Liver (tissue), 9 donors: Measurements from ENCODE around the gene DTX4. TPM values are rescaled to one million over a fixed set of nuclear protein-coding genes. Genes with fewer than 3 reads are reported as not detected.

Source experiments
- DNase-seq: peaks from one replicate; pipeline ENCODE4 v3.0.0-alpha.2; 2017; ENCODE audit warnings: low spot score
- H3K27ac ChIP-seq, 2 donors: one replicate each; pipeline ENCODE4 v1.7.0; 2013; ENCODE audit warnings: inconsistent platforms in 2 of 2, low read length in 2 of 2, control low read depth in 1 of 2, low read depth in 1 of 2, mild to moderate bottlenecking in 1 of 2
- H3K27me3 ChIP-seq, 4 donors: one replicate each; pipeline versions ENCODE4 v1.6.1 to v1.7.0; 2013; ENCODE audit warnings: low read length in 3 of 4, inconsistent platforms in 1 of 4, mild to moderate bottlenecking in 1 of 4, moderate library complexity in 1 of 4; ENCODE audit not compliant: control insufficient read depth in 4 of 4, insufficient read depth in 4 of 4
- H3K36me3 ChIP-seq, 4 donors: one replicate each; pipeline versions ENCODE4 v1.6.1 to v1.7.0; 2013; ENCODE audit warnings: low read length in 3 of 4, mild to moderate bottlenecking in 3 of 4, low read depth in 1 of 4, moderate library complexity in 1 of 4; ENCODE audit not compliant: control insufficient read depth in 4 of 4, insufficient read depth in 3 of 4
- H3K4me1 ChIP-seq, 4 donors: one replicate each; pipeline versions ENCODE4 v1.6.1 to v1.7.0; 2013; ENCODE audit warnings: low read length in 3 of 4, mild to moderate bottlenecking in 3 of 4, moderate library complexity in 1 of 4; ENCODE audit not compliant: control insufficient read depth in 4 of 4, insufficient read depth in 4 of 4
- H3K4me3 ChIP-seq, 3 donors: one replicate each; pipeline versions ENCODE4 v1.6.1 to v1.7.0; 2013; ENCODE audit warnings: low read length in 3 of 3, control low read depth in 1 of 3, low read depth in 1 of 3, mild to moderate bottlenecking in 1 of 3
- H3K9ac ChIP-seq, 2 donors: one replicate each; pipeline ENCODE4 v1.7.0; 2013; ENCODE audit warnings: low read length in 2 of 2, mild to moderate bottlenecking in 2 of 2, moderate library complexity in 2 of 2, control low read depth in 1 of 2, low read depth in 1 of 2
- H3K9me3 ChIP-seq, 4 donors: one replicate each; pipeline versions ENCODE4 v1.6.1 to v1.7.0; 2013; ENCODE audit warnings: low read length in 3 of 4; ENCODE audit not compliant: control insufficient read depth in 4 of 4
- ATF3 ChIP-seq: IDR thresholded peaks from 2 replicates; pipeline ENCODE4 v1.6.1; 2016; ENCODE audit warnings: antibody characterized with exemption
- FOXA2 ChIP-seq: IDR thresholded peaks from 2 replicates; pipeline ENCODE4 v1.6.1; 2016; ENCODE audit warnings: antibody characterized with exemption
- GABPA ChIP-seq, 2 donors: IDR thresholded peaks in 1 of 2; conservative IDR thresholded peaks in 1 of 2; 2 replicates each; pipeline ENCODE4 v1.6.1; 2016; ENCODE audit warnings: antibody characterized with exemption in 2 of 2, mild to moderate bottlenecking in 1 of 2, moderate library complexity in 1 of 2
- HNF4A ChIP-seq, 2 donors: conservative IDR thresholded peaks; 2 replicates each; pipeline ENCODE4 v1.6.1; 2016; ENCODE audit warnings: antibody characterized with exemption in 2 of 2, mild to moderate bottlenecking in 2 of 2
- HNF4G ChIP-seq: IDR thresholded peaks from 2 replicates; pipeline ENCODE4 v1.6.1; 2016; ENCODE audit warnings: antibody characterized with exemption
- JUND ChIP-seq, 2 donors: IDR thresholded peaks; 2 replicates each; pipeline ENCODE4 v1.6.1; 2016; ENCODE audit warnings: antibody characterized with exemption in 2 of 2
- NR2F2 ChIP-seq: IDR thresholded peaks from 2 replicates; pipeline ENCODE4 v1.6.1; 2016; ENCODE audit warnings: antibody characterized with exemption
- SP1 ChIP-seq: IDR thresholded peaks from 2 replicates; pipeline ENCODE4 v1.6.1; 2018; ENCODE audit warnings: antibody characterized with exemption, mild to moderate bottlenecking
- ZBTB33 ChIP-seq: IDR thresholded peaks from 2 replicates; pipeline ENCODE4 v1.6.1; 2016; ENCODE audit warnings: antibody characterized with exemption
- WGBS: extraction: QIAGEN DNeasy Blood & Tissue Kit; methylation state at CpG from one replicate; pipeline ENCODE4 v1.1.7; 2013; 5-methylcytosine and 5-hydroxymethylcytosine counted together
- polyA plus RNA-seq, 2 donors: library from polyadenylated mRNA; stranded (reverse) in 1 of 2; unstranded in 1 of 2; fragments of 200-250 nt in 1 of 2; fragments of >200 nt in 1 of 2; fragmentation: Nextera tagmentation in 1 of 2; extraction: Ambion mirVana in 1 of 2; gene quantifications; one replicate each; pipeline versions ENCODE4 v1.2.1 to v1.2.3, GENCODE V29; 2013 to 2015
- total RNA-seq, 2 donors: library from RNA; depleted of rRNA; stranded (reverse); fragments of >200 nt; gene quantifications; one replicate each; pipeline ENCODE4 v1.2.3, GENCODE V29; 2014
- TF ChIP-seq, protein P1 (sequence below): IDR thresholded peaks from 2 replicates; pipeline ENCODE4 v1.6.1; 2016; ENCODE audit warnings: antibody characterized with exemption
- TF ChIP-seq, protein P2 (sequence below): fragments of 150-350 bp; IDR thresholded peaks from 2 replicates; pipeline ENCODE4 v1.5.1; 2017; ENCODE audit warnings: improper control_type of control experiment, low read depth, low read length; ENCODE audit not compliant: missing input control
- TF ChIP-seq, protein P3 (sequence below): IDR thresholded peaks from 2 replicates; pipeline ENCODE4 v1.6.1; 2016; ENCODE audit warnings: antibody characterized with exemption, mild to moderate bottlenecking
- donor health status: healthy.
- donor health status: healthy.
- donor health status: healthy.
- donor health status: healthy.
- donor health status: healthy.

DTX4 gene
- total and polyA plus RNA-seq, 4 donors = 7.5 to 21.4 (median 14.3) TPM

GRCh38 chr11:59243633-59244032 lies 71.7 kb downstream of the DTX4 start:
- no peak for DNase-seq
- WGBS = 80% methylated on average over 1 of the region's 1 CpG
- H3K9me3 ChIP-seq = no peaks in the 10 kb centered on the region
- H3K27me3 ChIP-seq = no peaks in the 10 kb centered on the region
- H3K9ac ChIP-seq = no peak overlapping the region
- TF ChIP-seq, protein P1, sequence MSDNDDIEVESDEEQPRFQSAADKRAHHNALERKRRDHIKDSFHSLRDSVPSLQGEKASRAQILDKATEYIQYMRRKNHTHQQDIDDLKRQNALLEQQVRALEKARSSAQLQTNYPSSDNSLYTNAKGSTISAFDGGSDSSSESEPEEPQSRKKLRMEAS = no peak
- no peak for TF ChIP-seq JUND (IDR thresholded peaks at IDR 0.05)
- TF ChIP-seq GABPA (IDR thresholded peaks at IDR 0.05 in 1 of 2, conservative IDR thresholded peaks at IDR 0.05 in 1 of 2) = no peak
- no peak for TF ChIP-seq NR2F2
- no peak for TF ChIP-seq ATF3
- no peak for TF ChIP-seq HNF4G
- TF ChIP-seq FOXA2 = no peak
- TF ChIP-seq ZBTB33 = no peak
- no peak for TF ChIP-seq HNF4A (conservative IDR thresholded peaks at IDR 0.05)
- TF ChIP-seq, protein P2, sequence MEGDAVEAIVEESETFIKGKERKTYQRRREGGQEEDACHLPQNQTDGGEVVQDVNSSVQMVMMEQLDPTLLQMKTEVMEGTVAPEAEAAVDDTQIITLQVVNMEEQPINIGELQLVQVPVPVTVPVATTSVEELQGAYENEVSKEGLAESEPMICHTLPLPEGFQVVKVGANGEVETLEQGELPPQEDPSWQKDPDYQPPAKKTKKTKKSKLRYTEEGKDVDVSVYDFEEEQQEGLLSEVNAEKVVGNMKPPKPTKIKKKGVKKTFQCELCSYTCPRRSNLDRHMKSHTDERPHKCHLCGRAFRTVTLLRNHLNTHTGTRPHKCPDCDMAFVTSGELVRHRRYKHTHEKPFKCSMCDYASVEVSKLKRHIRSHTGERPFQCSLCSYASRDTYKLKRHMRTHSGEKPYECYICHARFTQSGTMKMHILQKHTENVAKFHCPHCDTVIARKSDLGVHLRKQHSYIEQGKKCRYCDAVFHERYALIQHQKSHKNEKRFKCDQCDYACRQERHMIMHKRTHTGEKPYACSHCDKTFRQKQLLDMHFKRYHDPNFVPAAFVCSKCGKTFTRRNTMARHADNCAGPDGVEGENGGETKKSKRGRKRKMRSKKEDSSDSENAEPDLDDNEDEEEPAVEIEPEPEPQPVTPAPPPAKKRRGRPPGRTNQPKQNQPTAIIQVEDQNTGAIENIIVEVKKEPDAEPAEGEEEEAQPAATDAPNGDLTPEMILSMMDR = no peak
- H3K4me1 ChIP-seq = no peaks in the 10 kb centered on the region
- no peak overlapping the region for H3K27ac ChIP-seq
- H3K36me3 ChIP-seq = no peaks in the 10 kb centered on the region
- H3K4me3 ChIP-seq = no peak overlapping the region

DNA sequence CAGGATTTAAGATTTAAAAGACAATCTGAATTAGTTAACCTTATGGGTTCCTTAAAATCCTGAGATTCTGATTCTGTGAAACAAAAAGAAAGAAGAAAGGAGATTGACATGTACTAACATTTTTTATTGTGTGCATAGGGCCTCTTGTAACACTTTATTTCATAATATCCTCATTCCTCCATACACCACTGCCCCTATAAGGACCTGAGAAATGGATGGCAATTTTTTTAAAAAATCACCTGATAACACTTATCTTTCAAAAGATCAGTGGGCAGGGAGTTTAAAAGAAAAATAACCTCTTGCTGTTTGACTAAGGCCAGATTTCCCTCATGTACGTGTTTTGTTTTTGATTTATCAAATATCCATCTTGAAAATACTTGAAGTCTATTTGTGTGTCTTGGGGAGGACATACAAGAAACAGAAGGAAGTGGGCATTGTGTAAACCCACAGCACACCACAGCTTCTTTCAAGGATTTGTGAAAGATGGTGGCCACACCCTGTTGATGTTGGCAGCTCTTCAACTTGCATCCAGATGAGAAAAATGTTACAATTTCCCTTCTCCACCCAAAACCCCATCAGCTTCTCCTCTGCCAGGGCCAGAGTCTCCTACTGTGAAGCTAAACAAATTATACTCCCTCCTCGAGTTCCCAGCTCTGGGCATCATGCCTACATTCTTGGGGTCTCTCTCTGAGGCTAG lies 75.7 kb downstream of the DTX4 start:
- Histone ChIP-seq H3K27me3 (no peaks in the 10 kb centered on the region), H3K4me3 (no peak overlapping the region), H3K9ac (no peak overlapping the region), H3K4me1 (no peaks in the 10 kb centered on the region), H3K36me3 (no peaks in the 10 kb centered on the region), H3K27ac (no peak overlapping the region), H3K9me3 (no peaks in the 10 kb centered on the region)
- no peak for TF ChIP-seq NR2F2
- TF ChIP-seq, protein P1 = no peak
- TF ChIP-seq JUND (IDR thresholded peaks at IDR 0.05) = no peak
- no peak for TF ChIP-seq SP1
- TF ChIP-seq, protein P3, sequence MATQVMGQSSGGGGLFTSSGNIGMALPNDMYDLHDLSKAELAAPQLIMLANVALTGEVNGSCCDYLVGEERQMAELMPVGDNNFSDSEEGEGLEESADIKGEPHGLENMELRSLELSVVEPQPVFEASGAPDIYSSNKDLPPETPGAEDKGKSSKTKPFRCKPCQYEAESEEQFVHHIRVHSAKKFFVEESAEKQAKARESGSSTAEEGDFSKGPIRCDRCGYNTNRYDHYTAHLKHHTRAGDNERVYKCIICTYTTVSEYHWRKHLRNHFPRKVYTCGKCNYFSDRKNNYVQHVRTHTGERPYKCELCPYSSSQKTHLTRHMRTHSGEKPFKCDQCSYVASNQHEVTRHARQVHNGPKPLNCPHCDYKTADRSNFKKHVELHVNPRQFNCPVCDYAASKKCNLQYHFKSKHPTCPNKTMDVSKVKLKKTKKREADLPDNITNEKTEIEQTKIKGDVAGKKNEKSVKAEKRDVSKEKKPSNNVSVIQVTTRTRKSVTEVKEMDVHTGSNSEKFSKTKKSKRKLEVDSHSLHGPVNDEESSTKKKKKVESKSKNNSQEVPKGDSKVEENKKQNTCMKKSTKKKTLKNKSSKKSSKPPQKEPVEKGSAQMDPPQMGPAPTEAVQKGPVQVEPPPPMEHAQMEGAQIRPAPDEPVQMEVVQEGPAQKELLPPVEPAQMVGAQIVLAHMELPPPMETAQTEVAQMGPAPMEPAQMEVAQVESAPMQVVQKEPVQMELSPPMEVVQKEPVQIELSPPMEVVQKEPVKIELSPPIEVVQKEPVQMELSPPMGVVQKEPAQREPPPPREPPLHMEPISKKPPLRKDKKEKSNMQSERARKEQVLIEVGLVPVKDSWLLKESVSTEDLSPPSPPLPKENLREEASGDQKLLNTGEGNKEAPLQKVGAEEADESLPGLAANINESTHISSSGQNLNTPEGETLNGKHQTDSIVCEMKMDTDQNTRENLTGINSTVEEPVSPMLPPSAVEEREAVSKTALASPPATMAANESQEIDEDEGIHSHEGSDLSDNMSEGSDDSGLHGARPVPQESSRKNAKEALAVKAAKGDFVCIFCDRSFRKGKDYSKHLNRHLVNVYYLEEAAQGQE = no peak
- TF ChIP-seq FOXA2 = no peak
- DNase-seq = no peak
- 55% methylated on average over 2 of the region's 2 CpGs for WGBS
